ENCODE results near the gene ACTR2.

- TF ChIP-seq POLR2A (IDR thresholded peaks at IDR 0.05), result no peak
- no peak for TF ChIP-seq CTCF (IDR thresholded peaks at IDR 0.05)
These were observed 42.6 kb upstream of the ACTR2 start for GRCh38 chr2:65185012-65185411.
